K562 (cell line): ENCODE results near the gene C7. TPM values are rescaled to one million over a fixed set of nuclear protein-coding genes. Genes with fewer than 3 reads are reported as not detected.

ENCODE experiments used
- ATAC-seq: fragments of 200-7000 bp; cut with Tn5 transposase; 3 replicates; pipeline ENCODE4 v1.9.1; 2020; ENCODE audit warnings: moderate library complexity
- BruUV-seq: library from RNA; stranded (reverse); fragments of 400-500 nt; replicated peaks from 2 replicates; lab custom pipeline; 2021; lab: Mats Ljungman, UMichigan
- CTCF ChIA-PET: fragments of 300-600 bp; formaldehyde crosslinking; extraction: SDS; loops from one replicate; lab custom pipeline; 2021; ENCODE audit warnings: low intra/inter-chr PET ratio; lab: Yijun Ruan, JAX
- POLR2A ChIA-PET: fragments of 300-600, 350-650 bp; sonication (Branson Sonifier 250); formaldehyde crosslinking; extraction: SDS; loops from one replicate; lab custom pipeline; 2021; ENCODE audit warnings: antibody characterized with exemption, inconsistent platforms; lab: Yijun Ruan, JAX
- DNase-seq, 4 experiments: peaks; one replicate each; pipeline versions ENCODE4 v3.0.0 to v3.0.0-alpha.2; 2011 to 2018; ENCODE audit warnings: low spot score in 3 of 4, mixed read lengths in 3 of 4; ENCODE audit errors: extremely low read depth in 1 of 4
- FAIRE-seq: peaks from 2 replicates; lab custom pipeline; 2011; peaks lifted over from hg19 to GRCh38; lab: Jason Lieb, UNC
- H2AFZ ChIP-seq: 2 replicates; pipeline ENCODE4 v1.6.0; 2011; ENCODE audit warnings: low read depth, low read length, control low read depth, inconsistent platforms
- H3K27ac ChIP-seq: fragments of 200-600 bp; 3 replicates; pipeline ENCODE4 v1.8.0; 2011; ENCODE audit warnings: low read depth, mild to moderate bottlenecking, control low read depth, inconsistent platforms, low read length, moderate library complexity, mixed read lengths; ENCODE audit errors: extremely low read depth
- H3K27me3 ChIP-seq, 2 experiments: fragments of 300-600 bp in 1 of 2; 2 replicates in 1 of 2; 3 replicates in 1 of 2; pipeline versions ENCODE4 v1.6.0 to v1.8.0; 2011; ENCODE audit warnings: inconsistent platforms in 2 of 2, low read length in 2 of 2, mild to moderate bottlenecking in 1 of 2, mixed read lengths in 1 of 2, moderate library complexity in 1 of 2; ENCODE audit not compliant: control insufficient read depth in 2 of 2, insufficient read depth in 2 of 2
- H3K36me3 ChIP-seq: fragments of 300-600 bp; 3 replicates; pipeline ENCODE4 v1.8.0; 2011; ENCODE audit warnings: mild to moderate bottlenecking, low read length, inconsistent platforms; ENCODE audit not compliant: control insufficient read depth, insufficient read depth
- H3K4me1 ChIP-seq, 2 experiments: fragments of 200-600 bp in 1 of 2; replicated peaks in 1 of 2; 2 replicates in 1 of 2; 3 replicates in 1 of 2; pipeline versions ENCODE4 v1.5.1 to v1.8.0; 2011; ENCODE audit warnings: inconsistent platforms in 2 of 2, low read length in 2 of 2, mild to moderate bottlenecking in 1 of 2, mixed read lengths in 1 of 2, moderate library complexity in 1 of 2; ENCODE audit not compliant: control insufficient read depth in 2 of 2, insufficient read depth in 2 of 2
- H3K4me2 ChIP-seq: 2 replicates; pipeline ENCODE4 v1.6.1; 2011; ENCODE audit warnings: low read length, control low read depth, inconsistent platforms, mixed read lengths; ENCODE audit not compliant: insufficient read depth
- H3K4me3 ChIP-seq: fragments of 200-600 bp; sonication (generic), shearing (Covaris generic); 2 replicates; pipeline ENCODE4 v1.5.1; 2016; ENCODE audit warnings: control low read depth, inconsistent platforms
- H3K79me2 ChIP-seq: fragments of 200-600 bp; 3 replicates; pipeline ENCODE4 v1.8.0; 2011; ENCODE audit warnings: low read length, inconsistent platforms; ENCODE audit not compliant: control insufficient read depth, insufficient read depth
- H3K9ac ChIP-seq, 2 experiments: 2 replicates each; pipeline versions ENCODE4 v1.6.0 to v1.6.1; 2011; ENCODE audit warnings: low read depth in 2 of 2, low read length in 2 of 2, control low read depth in 1 of 2, inconsistent platforms in 1 of 2, mild to moderate bottlenecking in 1 of 2, mixed read lengths in 1 of 2; ENCODE audit not compliant: insufficient read depth in 1 of 2
- H3K9me1 ChIP-seq: one replicate; pipeline ENCODE4 v1.6.0; 2011; ENCODE audit warnings: inconsistent platforms, mild to moderate bottlenecking, low read length, moderate library complexity; ENCODE audit not compliant: control insufficient read depth, insufficient read depth
- H3K9me3 ChIP-seq: replicated peaks from 2 replicates; pipeline ENCODE4 v1.5.1; 2011; ENCODE audit warnings: low read depth, low read length, inconsistent platforms; ENCODE audit not compliant: control insufficient read depth, insufficient read depth
- H4K20me1 ChIP-seq: replicated peaks from 2 replicates; pipeline ENCODE4 v1.6.1; 2011; ENCODE audit warnings: low read length, inconsistent platforms, mixed read lengths; ENCODE audit not compliant: control insufficient read depth, insufficient read depth
- CTCF ChIP-seq, 3 experiments: IDR thresholded peaks in 2 of 3; conservative IDR thresholded peaks in 1 of 3; 2 replicates each; pipeline ENCODE4 v1.5.1; 2011 to 2012; ENCODE audit warnings: low read length in 3 of 3, mild to moderate bottlenecking in 3 of 3, control low read depth in 2 of 3, improper control_type of control experiment in 1 of 3, inconsistent platforms in 1 of 3, low read depth in 1 of 3, mixed read lengths in 1 of 3, moderate library complexity in 1 of 3; ENCODE audit not compliant: insufficient read depth in 2 of 3
- FIP1L1 ChIP-seq: fragments of 200-400 bp; formaldehyde crosslinking; IDR thresholded peaks from 2 replicates; pipeline ENCODE4 v1.6.1; 2018; ENCODE audit warnings: mild to moderate bottlenecking, low read depth, low read length; ENCODE audit not compliant: poor library complexity, severe bottlenecking
- HNRNPL ChIP-seq: fragments of 200-400 bp; formaldehyde crosslinking; IDR thresholded peaks from 2 replicates; pipeline ENCODE4 v1.6.1; 2017; ENCODE audit warnings: low read depth, mild to moderate bottlenecking, low read length
- MCM5 ChIP-seq: fragments of 450-650 bp; IDR thresholded peaks from 2 replicates; pipeline ENCODE4 v1.6.1; 2016; ENCODE audit warnings: low read depth
- NR2C1 ChIP-seq, 2 experiments: fragments of 450-650 bp; IDR thresholded peaks; 2 replicates each; pipeline ENCODE4 v1.6.1; 2017; ENCODE audit warnings: mild to moderate bottlenecking in 2 of 2, antibody characterized with exemption in 1 of 2, inconsistent platforms in 1 of 2, missing compliant biosample characterization in 1 of 2, missing genetic modification characterization in 1 of 2
- RREB1 ChIP-seq: fragments of 250-450 bp; sonication (Bioruptor Pico); IDR thresholded peaks from 2 replicates; pipeline ENCODE4 v1.4.0; 2020
- SMC3 ChIP-seq: conservative IDR thresholded peaks from 2 replicates; pipeline ENCODE4 v1.6.1; 2011; ENCODE audit warnings: low read depth, low read length, improper control_type of control experiment; ENCODE audit not compliant: insufficient read depth
- ZBTB8A ChIP-seq: fragments of 450-650 bp; IDR thresholded peaks from 2 replicates; pipeline ENCODE4 v1.6.1; 2018; ENCODE audit warnings: mild to moderate bottlenecking, moderate library complexity; ENCODE audit not compliant: partially characterized antibody
- ZNF347 ChIP-seq: fragments of 450-650 bp; formaldehyde crosslinking; IDR thresholded peaks from 2 replicates; pipeline ENCODE4 v1.4.0; 2020; ENCODE audit warnings: low read depth, mild to moderate bottlenecking, moderate library complexity
- ZNF41 ChIP-seq: fragments of 250-450 bp; sonication (Bioruptor Pico); conservative IDR thresholded peaks from 2 replicates; pipeline ENCODE4 v1.4.0; 2020; ENCODE audit warnings: mild to moderate bottlenecking
- WGBS: fragments of 100-300 bp; shearing (Covaris generic); methylation state at CpG from one replicate; pipeline ENCODE4 v1.1.6; 2016; ENCODE audit warnings: low coverage, mixed read lengths; ENCODE audit not compliant: insufficient coverage; ENCODE audit errors: missing lambda C conversion rate; 5-methylcytosine and 5-hydroxymethylcytosine counted together
- in situ Hi-C: fragments of 300-500 bp; cut with MboI; formaldehyde crosslinking; loops from 4 replicates; pipeline ENCODE4 v1.15.0; 2018; ENCODE audit warnings: inconsistent platforms, mixed read lengths
- intact Hi-C: fragments of 100-400 bp; cut with micrococcal nuclease; formaldehyde crosslinking; loops from 2 replicates; pipeline ENCODE4 v1.14.2; 2022
- polyA plus RNA-seq, 8 experiments: library from polyadenylated mRNA; depleted of rRNA in 4 of 8; stranded (reverse) in 5 of 8; unstranded in 3 of 8; fragments of >200 nt; fragmentation: Nextera tagmentation in 2 of 8; fragmentation: Illumina TruSeq in 1 of 8; extraction: Ambion mirVana in 2 of 8; extraction: Trizol in 1 of 8; gene quantifications; 2 replicates each; pipeline versions ENCODE4 v1.2.1 to v1.2.3, GENCODE V29; 2011 to 2014; ENCODE audit warnings: inconsistent platforms in 1 of 8, missing spikeins in 1 of 8
- total RNA-seq, 7 experiments: library from RNA; depleted of rRNA in 6 of 7; stranded (reverse); fragments of >200 nt in 6 of 7; fragmentation: Illumina TruSeq in 2 of 7; extraction: Trizol in 2 of 7; gene quantifications; 2 replicates each; pipeline versions ENCODE4 v1.2.1 to v1.2.3, GENCODE V29; 2011 to 2021; ENCODE audit warnings: low replicate concordance in 1 of 7
- TF ChIP-seq, protein P1 (sequence below): fragments of 450-650 bp; formaldehyde crosslinking; IDR thresholded peaks from 2 replicates; pipeline ENCODE4 v1.4.0; 2020; ENCODE audit warnings: mild to moderate bottlenecking, moderate library complexity

C7 gene
- total and polyA plus RNA-seq, 9 of the 15 experiments (the other 6 are each of a cell fraction or from before 2014, with no cell fraction given) = 0.82 TPM; not detected in 8

- 18% methylated on average over 10 of the region's 10 CpGs for WGBS
- Histone ChIP-seq H3K9me1 (no peaks in the 10 kb centered on the region), H4K20me1 (no peaks in the 10 kb centered on the region), H3K4me1 (no peaks in the 10 kb centered on the region), H3K9ac (no peak overlapping the region), H2AFZ (peak overlapping the region; percentile 68), H3K36me3 (no peaks in the 10 kb centered on the region), H3K27ac (no peak overlapping the region), H3K27me3 (no peaks in the 10 kb centered on the region), H3K4me2 (no peak overlapping the region), H3K9me3 (peaks cover 4% of the 10 kb centered on the region), H3K4me3 (no peak overlapping the region), H3K79me2 (no peaks in the 10 kb centered on the region)
- intact Hi-C loops (loop anchor here (1.0 to 10.0 kb wide), 7 partner anchors 42 to 1302 kb away; partner anchors contain the start of genes RPL37 and TTC33), in situ Hi-C loops (loop anchor here (5.0 to 25.0 kb wide), 3 partner anchors 127 to 1292 kb away; no protein-coding TSS in a partner anchor)
- ATAC-seq (peak; percentile 83), DNase-seq (peak; percentile 27 to 52 (median 44)), FAIRE-seq (peak; percentile 75)
- POLR2A ChIA-PET = no interaction called here
- CTCF ChIA-PET = interaction anchor here (0.5 to 1.7 kb wide), 7 partner anchors 25 to 1165 kb away, joined by 3 to 25 read pairs (median 6); partner anchors contain the start of genes PRKAA1 and TTC33
- no TSS peak for BruUV-seq
- TF ChIP-seq, protein P1, sequence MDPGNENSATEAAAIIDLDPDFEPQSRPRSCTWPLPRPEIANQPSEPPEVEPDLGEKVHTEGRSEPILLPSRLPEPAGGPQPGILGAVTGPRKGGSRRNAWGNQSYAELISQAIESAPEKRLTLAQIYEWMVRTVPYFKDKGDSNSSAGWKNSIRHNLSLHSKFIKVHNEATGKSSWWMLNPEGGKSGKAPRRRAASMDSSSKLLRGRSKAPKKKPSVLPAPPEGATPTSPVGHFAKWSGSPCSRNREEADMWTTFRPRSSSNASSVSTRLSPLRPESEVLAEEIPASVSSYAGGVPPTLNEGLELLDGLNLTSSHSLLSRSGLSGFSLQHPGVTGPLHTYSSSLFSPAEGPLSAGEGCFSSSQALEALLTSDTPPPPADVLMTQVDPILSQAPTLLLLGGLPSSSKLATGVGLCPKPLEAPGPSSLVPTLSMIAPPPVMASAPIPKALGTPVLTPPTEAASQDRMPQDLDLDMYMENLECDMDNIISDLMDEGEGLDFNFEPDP (CRISPR knock-in tag) = no peak
- TF ChIP-seq SMC3 (peak; percentile 51; the same call in 1 of the 2 replicates), RREB1 (no peak), NR2C1 (IDR thresholded peaks at IDR 0.05) (no peak), NR2C1 (tag; IDR thresholded peaks at IDR 0.05) (no peak), ZBTB8A (no peak), ZNF41 (CRISPR knock-in tag) (no peak), MCM5 (no peak), ZNF347 (CRISPR knock-in tag) (no peak), CTCF (IDR thresholded peaks at IDR 0.05 in 2 of 3, conservative IDR thresholded peaks at IDR 0.05 in 1 of 3; ENCODE audit: insufficient read depth in 2 of 3, low read depth in 1 of 3, low read length in 3 of 3) (peak in 2 of 3 experiments; percentile 54 to 82; a peak in 4 of 6 replicates), HNRNPL (no peak), FIP1L1 (no peak)
These were observed 29.9 kb upstream of the C7 start for GRCh38 chr5:40879163-40879942.
